ENCODE data around the gene PPAN.

- TF ChIP-seq CTCF (IDR thresholded peaks at IDR 0.05; ENCODE audit: insufficient read depth, low read length, poor library complexity, severe bottlenecking) (no peak), EZH2phosphoT487 (conservative IDR thresholded peaks at IDR 0.05; ENCODE audit: low read length) (no peak)
Measured at GRCh38 chr19:10142701-10143375, 36.7 kb downstream of the PPAN start.

Measured in SU-DHL-6 (cell line).